ENCODE data around the gene AFG1L.

DNA sequence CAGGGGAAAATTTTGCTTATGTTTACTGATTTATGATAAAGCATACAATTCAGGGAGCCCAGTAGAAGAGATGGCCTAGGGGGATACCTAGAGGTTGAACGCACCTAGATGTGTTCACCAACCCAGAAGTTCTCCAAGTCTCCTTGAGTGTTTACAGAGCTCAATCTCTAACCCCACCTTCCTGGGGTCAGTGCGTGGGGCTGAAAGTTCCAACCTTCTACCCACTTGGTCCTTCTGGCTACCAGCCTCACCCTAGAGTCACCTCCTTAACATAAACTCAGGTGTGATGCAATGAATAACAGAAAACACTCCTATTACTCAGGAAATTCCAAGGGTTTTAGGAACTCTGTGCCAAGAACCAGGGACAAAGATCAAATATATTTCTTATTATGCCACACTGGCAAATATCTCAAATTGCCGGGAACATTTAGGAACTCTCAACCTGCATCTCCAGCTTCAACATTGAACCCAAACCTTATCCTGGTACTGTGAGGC, 26.4 kb downstream of the AFG1L start:
- TF ChIP-seq CTCF (IDR thresholded peaks at IDR 0.05; ENCODE audit: poor library complexity) (no peak), EZH2phosphoT487 (IDR thresholded peaks at IDR 0.05; ENCODE audit: low read depth, severe bottlenecking, unreplicated experiment) (no peak), EZH2 (IDR thresholded peaks at IDR 0.05; ENCODE audit: borderline replicate concordance) (no peak)
